ENCODE data around the gene CCDC148. TPM values are rescaled to one million over a fixed set of nuclear protein-coding genes. Genes with fewer than 3 reads are reported as not detected.

The CCDC148 gene
- total RNA-seq, 1 experiment from 2014 or later = 2.1 TPM

GRCh38 chr2:158128168-158128973 lies 328.2 kb downstream of the CCDC148 start:
- Mint-ChIP-seq H3K27ac (no peak overlapping the region), H3K36me3 (no peaks in the 10 kb centered on the region)
- CTCF ChIA-PET = interaction anchor here (0.9 kb wide), 1 partner anchor 499 kb away, joined by 3 read pairs; the partner anchor contains the start of gene ACVR1C

DNA sequence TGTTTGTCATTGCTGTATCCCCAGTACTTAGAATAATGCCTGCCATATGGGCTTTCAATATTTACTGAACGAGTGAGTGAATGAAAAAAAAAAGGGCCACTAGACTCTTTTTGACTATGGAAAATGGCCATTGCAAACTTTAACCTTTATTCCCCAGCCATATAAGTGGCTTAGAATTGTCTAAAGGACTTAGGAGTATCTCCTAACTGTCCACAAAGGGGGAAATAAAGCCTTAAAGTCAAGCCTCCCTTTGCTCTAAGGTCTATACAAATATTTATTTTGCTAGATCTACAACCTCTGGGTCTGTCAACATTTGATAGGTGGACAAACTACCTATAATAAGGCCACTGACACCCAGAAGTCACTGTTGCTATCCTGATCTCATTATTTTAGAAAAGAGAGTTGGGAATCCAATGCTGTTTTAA lies 329.2 kb downstream of the CCDC148 start:
- H3K4me3 Mint-ChIP-seq = no peak overlapping the region
- no peak overlapping the region for H3K27ac Mint-ChIP-seq
- H3K27me3 Mint-ChIP-seq (ENCODE audit: low read depth) = peaks cover 14% of the 10 kb centered on the region
- DNase-seq (ENCODE audit: low spot score) (no peak), ATAC-seq (no peak)
- no peaks in the 10 kb centered on the region for H3K9me3 Mint-ChIP-seq
- TF ChIP-seq, protein P1, sequence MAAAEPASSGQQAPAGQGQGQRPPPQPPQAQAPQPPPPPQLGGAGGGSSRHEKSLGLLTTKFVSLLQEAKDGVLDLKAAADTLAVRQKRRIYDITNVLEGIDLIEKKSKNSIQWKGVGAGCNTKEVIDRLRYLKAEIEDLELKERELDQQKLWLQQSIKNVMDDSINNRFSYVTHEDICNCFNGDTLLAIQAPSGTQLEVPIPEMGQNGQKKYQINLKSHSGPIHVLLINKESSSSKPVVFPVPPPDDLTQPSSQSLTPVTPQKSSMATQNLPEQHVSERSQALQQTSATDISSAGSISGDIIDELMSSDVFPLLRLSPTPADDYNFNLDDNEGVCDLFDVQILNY (CRISPR knock-in tag; IDR thresholded peaks at IDR 0.05) = no peak
- TF ChIP-seq ATF6 (CRISPR knock-in tag; IDR thresholded peaks at IDR 0.05) (no peak), ZNF263 (CRISPR knock-in tag; IDR thresholded peaks at IDR 0.05; ENCODE audit: low read depth) (no peak), ATF3 (CRISPR knock-in tag; conservative IDR thresholded peaks at IDR 0.05) (no peak), NR1H2 (CRISPR knock-in tag; IDR thresholded peaks at IDR 0.05) (no peak), PREB (CRISPR knock-in tag; IDR thresholded peaks at IDR 0.05; ENCODE audit: borderline replicate concordance) (no peak), GRHL2 (CRISPR knock-in tag; IDR thresholded peaks at IDR 0.05; ENCODE audit: insufficient replicate concordance, severe bottlenecking) (no peak), FOXJ3 (CRISPR knock-in tag; IDR thresholded peaks at IDR 0.05; ENCODE audit: borderline replicate concordance) (no peak), ZNF671 (CRISPR knock-in tag; IDR thresholded peaks at IDR 0.05) (no peak)
- TF ChIP-seq, protein P2, sequence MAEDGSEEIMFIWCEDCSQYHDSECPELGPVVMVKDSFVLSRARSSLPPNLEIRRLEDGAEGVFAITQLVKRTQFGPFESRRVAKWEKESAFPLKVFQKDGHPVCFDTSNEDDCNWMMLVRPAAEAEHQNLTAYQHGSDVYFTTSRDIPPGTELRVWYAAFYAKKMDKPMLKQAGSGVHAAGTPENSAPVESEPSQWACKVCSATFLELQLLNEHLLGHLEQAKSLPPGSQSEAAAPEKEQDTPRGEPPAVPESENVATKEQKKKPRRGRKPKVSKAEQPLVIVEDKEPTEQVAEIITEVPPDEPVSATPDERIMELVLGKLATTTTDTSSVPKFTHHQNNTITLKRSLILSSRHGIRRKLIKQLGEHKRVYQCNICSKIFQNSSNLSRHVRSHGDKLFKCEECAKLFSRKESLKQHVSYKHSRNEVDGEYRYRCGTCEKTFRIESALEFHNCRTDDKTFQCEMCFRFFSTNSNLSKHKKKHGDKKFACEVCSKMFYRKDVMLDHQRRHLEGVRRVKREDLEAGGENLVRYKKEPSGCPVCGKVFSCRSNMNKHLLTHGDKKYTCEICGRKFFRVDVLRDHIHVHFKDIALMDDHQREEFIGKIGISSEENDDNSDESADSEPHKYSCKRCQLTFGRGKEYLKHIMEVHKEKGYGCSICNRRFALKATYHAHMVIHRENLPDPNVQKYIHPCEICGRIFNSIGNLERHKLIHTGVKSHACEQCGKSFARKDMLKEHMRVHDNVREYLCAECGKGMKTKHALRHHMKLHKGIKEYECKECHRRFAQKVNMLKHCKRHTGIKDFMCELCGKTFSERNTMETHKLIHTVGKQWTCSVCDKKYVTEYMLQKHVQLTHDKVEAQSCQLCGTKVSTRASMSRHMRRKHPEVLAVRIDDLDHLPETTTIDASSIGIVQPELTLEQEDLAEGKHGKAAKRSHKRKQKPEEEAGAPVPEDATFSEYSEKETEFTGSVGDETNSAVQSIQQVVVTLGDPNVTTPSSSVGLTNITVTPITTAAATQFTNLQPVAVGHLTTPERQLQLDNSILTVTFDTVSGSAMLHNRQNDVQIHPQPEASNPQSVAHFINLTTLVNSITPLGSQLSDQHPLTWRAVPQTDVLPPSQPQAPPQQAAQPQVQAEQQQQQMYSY (CRISPR knock-in tag; IDR thresholded peaks at IDR 0.05) = no peak
- TF ChIP-seq, protein P3, sequence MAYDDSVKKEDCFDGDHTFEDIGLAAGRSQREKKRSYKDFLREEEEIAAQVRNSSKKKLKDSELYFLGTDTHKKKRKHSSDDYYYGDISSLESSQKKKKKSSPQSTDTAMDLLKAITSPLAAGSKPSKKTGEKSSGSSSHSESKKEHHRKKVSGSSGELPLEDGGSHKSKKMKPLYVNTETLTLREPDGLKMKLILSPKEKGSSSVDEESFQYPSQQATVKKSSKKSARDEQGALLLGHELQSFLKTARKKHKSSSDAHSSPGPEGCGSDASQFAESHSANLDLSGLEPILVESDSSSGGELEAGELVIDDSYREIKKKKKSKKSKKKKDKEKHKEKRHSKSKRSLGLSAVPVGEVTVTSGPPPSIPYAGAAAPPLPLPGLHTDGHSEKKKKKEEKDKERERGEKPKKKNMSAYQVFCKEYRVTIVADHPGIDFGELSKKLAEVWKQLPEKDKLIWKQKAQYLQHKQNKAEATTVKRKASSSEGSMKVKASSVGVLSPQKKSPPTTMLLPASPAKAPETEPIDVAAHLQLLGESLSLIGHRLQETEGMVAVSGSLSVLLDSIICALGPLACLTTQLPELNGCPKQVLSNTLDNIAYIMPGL (CRISPR knock-in tag; IDR thresholded peaks at IDR 0.05) = no peak
- H3K4me1 Mint-ChIP-seq = peaks cover 48% of the 10 kb centered on the region
- ChIA-PET CTCF (no interaction called here), POLR2A (no interaction called here)
- H3K36me3 Mint-ChIP-seq = no peaks in the 10 kb centered on the region

More at GRCh38 chr2:158128168-158128973, 328.2 kb downstream of the CCDC148 start:
- Mint-ChIP-seq H3K4me3 (no peak overlapping the region), H3K27me3 (ENCODE audit: low read depth) (peaks cover 6% of the 10 kb centered on the region), H3K4me1 (peaks cover 40% of the 10 kb centered on the region), H3K9me3 (no peaks in the 10 kb centered on the region)
- ATAC-seq (no peak), DNase-seq (ENCODE audit: low spot score) (no peak)
- POLR2A ChIA-PET = no interaction called here
- TF ChIP-seq ELF4 (CRISPR knock-in tag; IDR thresholded peaks at IDR 0.05; ENCODE audit: low read depth) = no peak
- no peak for TF ChIP-seq ZNF317 (CRISPR knock-in tag; IDR thresholded peaks at IDR 0.05; ENCODE audit: borderline replicate concordance, low read depth)
- TF ChIP-seq GABPB1 (CRISPR knock-in tag; IDR thresholded peaks at IDR 0.05) = peak; percentile 81
